Spleen (tissue), 11 donors: ENCODE measurements around the gene MIPEP. TPM values are rescaled to one million over a fixed set of nuclear protein-coding genes. Genes with fewer than 3 reads are reported as not detected.
"Not testable (repeated sequence)": the region's sequence is repeated elsewhere in the genome, so short reads cannot be mapped to it uniquely, and the experiment has no call there.

Experiments
- DNase-seq: peaks from one replicate; pipeline ENCODE4 v3.0.0-alpha.2; 2020
- H3K27ac ChIP-seq, 8 donors: fragments of 200-600 bp; sonication (generic) in 7 of 8; 1 replicate in 4 of 8; 2 replicates in 4 of 8; pipeline versions ENCODE4 v1.5.0 to v1.8.0; 2016 to 2021; ENCODE audit warnings: inconsistent platforms in 4 of 8, mild to moderate bottlenecking in 4 of 8, moderate library complexity in 1 of 8
- H3K27me3 ChIP-seq, 7 donors: fragments of 200-600 bp; sonication (generic) in 6 of 7; replicated peaks in 1 of 7; 1 replicate in 4 of 7; 2 replicates in 3 of 7; pipeline versions ENCODE4 v1.5.0 to v1.8.0; 2016 to 2021; ENCODE audit warnings: inconsistent platforms in 3 of 7, mild to moderate bottlenecking in 1 of 7
- H3K36me3 ChIP-seq, 6 donors: fragments of 200-600 bp; sonication (generic) in 5 of 6; 1 replicate in 4 of 6; 2 replicates in 2 of 6; pipeline versions ENCODE4 v1.5.0 to v1.8.0; 2016 to 2021; ENCODE audit warnings: inconsistent platforms in 2 of 6
- H3K4me1 ChIP-seq, 6 donors: fragments of 200-600 bp; sonication (generic) in 5 of 6; 1 replicate in 3 of 6; 2 replicates in 3 of 6; pipeline versions ENCODE4 v1.5.0 to v1.8.0; 2016 to 2021; ENCODE audit warnings: inconsistent platforms in 3 of 6
- H3K4me3 ChIP-seq, 8 donors: fragments of 200-600 bp; sonication (generic) in 7 of 8; 1 replicate in 4 of 8; 2 replicates in 4 of 8; pipeline versions ENCODE4 v1.5.0 to v1.8.0; 2016 to 2021; ENCODE audit warnings: inconsistent platforms in 4 of 8, mild to moderate bottlenecking in 4 of 8, moderate library complexity in 2 of 8
- H3K9me3 ChIP-seq, 8 donors: fragments of 200-600 bp; sonication (generic) in 7 of 8; 1 replicate in 4 of 8; 2 replicates in 4 of 8; pipeline versions ENCODE4 v1.5.0 to v1.8.0; 2016 to 2021; ENCODE audit warnings: inconsistent platforms in 4 of 8
- CTCF ChIP-seq, 11 experiments: fragments of 200-600 bp in 7 of 11; fragments of 450-650 bp in 4 of 11; sonication (generic) in 4 of 11; IDR thresholded peaks in 8 of 11; conservative IDR thresholded peaks in 3 of 11; 1 replicate in 7 of 11; 2 replicates in 4 of 11; pipeline versions ENCODE4 v1.4.0 to v1.8.0; 2016 to 2021; ENCODE audit warnings: antibody characterized with exemption in 11 of 11, inconsistent platforms in 4 of 11, mild to moderate bottlenecking in 1 of 11
- POLR2A ChIP-seq, 3 donors: fragments of 450-650 bp; IDR thresholded peaks; one replicate each; pipeline ENCODE4 v1.5.1; 2017; ENCODE audit warnings: antibody characterized with exemption in 3 of 3, mild to moderate bottlenecking in 1 of 3
- POLR2AphosphoS5 ChIP-seq, 3 donors: sonication (generic); formaldehyde crosslinking; IDR thresholded peaks; one replicate each; pipeline ENCODE4 v1.5.1; 2017; ENCODE audit warnings: antibody characterized with exemption in 3 of 3
- WGBS, 5 donors: extraction: QIAGEN DNeasy Blood & Tissue Kit in 3 of 5; methylation state at CpG; one replicate each; pipeline versions ENCODE4 v1.1.5 to v1.1.7; 2013 to 2018; 5-methylcytosine and 5-hydroxymethylcytosine counted together
- intact Hi-C: fragments of 100-400 bp; cut with DNase I; formaldehyde crosslinking; loops from one replicate; pipeline ENCODE4 v1.15.0; 2023; ENCODE audit warnings: low total_unique reads
- polyA plus RNA-seq, 3 donors: library from polyadenylated mRNA; stranded (reverse); fragments of 200-250 nt; gene quantifications; one replicate each; pipeline ENCODE4 v1.2.1, GENCODE V29; 2013
- total RNA-seq, 7 donors: library from RNA; depleted of rRNA in 3 of 7; stranded (reverse); fragments of >200 nt in 3 of 7; fragmentation: NEBNext Ultra II Directional in 4 of 7; extraction: Animal tissue kit (Norgen Biotek cat#: 25700) in 4 of 7; gene quantifications; one replicate each; pipeline versions ENCODE4 v1.1.0 to v1.2.1, GENCODE V29; 2016 to 2021
- donor health status: healthy with polysubstance abuse.
- donor health status: DM: no; HTN: no; CAD: no; lungs with moderate emphysema.
- donor health status: DM: no; HTN: no; CAD: no.
- donor health status: Bipolar disorder and iron deficiency.
- donor health status: healthy.
- donor health status: DM: no; HTN: no; CAD: no.
- donor health status: DM: yes; HTN: yes; CAD: no.

MIPEP gene
- total and polyA plus RNA-seq, 10 donors, result 7.2 to 16.3 (median 10.8) TPM

GRCh38 chr13:23748109-23748990 is 140.8 kb downstream of the MIPEP start:
- Histone ChIP-seq H3K9me3 (no peaks in the 10 kb centered on the region), H3K4me3 (no peak overlapping the region), H3K27me3 (no peaks in the 10 kb centered on the region), H3K36me3 (peaks cover 0 to 9% (median 0%) of the 10 kb centered on the region in 6 donors), H3K4me1 (no peaks in the 10 kb centered on the region), H3K27ac (no peak overlapping the region)
- 66 to 71% (median 68%) methylated on average over 7 of the region's 7 CpGs for WGBS, 5 donors
- DNase-seq, result no peak
- intact Hi-C loops, result no loop called here
- no peak for TF ChIP-seq POLR2AphosphoS5 (IDR thresholded peaks at IDR 0.05)
- no peak for TF ChIP-seq POLR2A (IDR thresholded peaks at IDR 0.05)
- no peak for TF ChIP-seq CTCF (IDR thresholded peaks at IDR 0.05 in 8 of 11, conservative IDR thresholded peaks at IDR 0.05 in 3 of 11)

GRCh38 chr13:23746141-23746540 is 143.1 kb downstream of the MIPEP start:
- intact Hi-C loops, DNase-seq, H3K27me3 ChIP-seq, H3K36me3 ChIP-seq, H3K4me3 ChIP-seq, H3K9me3 ChIP-seq, H3K27ac ChIP-seq, H3K4me1 ChIP-seq: not testable (repeated sequence)
- WGBS, 5 donors, result 90 to 94% (median 92%) methylated on average over 5 of the region's 5 CpGs
- TF ChIP-seq CTCF (IDR thresholded peaks at IDR 0.05 in 8 of 11, conservative IDR thresholded peaks at IDR 0.05 in 3 of 11), result peak in 1 of 11 experiments; percentile 17

GRCh38 chr13:23744315-23744714 is 144.9 kb downstream of the MIPEP start:
- TF ChIP-seq POLR2A (IDR thresholded peaks at IDR 0.05), result no peak
- TF ChIP-seq CTCF (IDR thresholded peaks at IDR 0.05 in 8 of 11, conservative IDR thresholded peaks at IDR 0.05 in 3 of 11), result no peak
- TF ChIP-seq POLR2AphosphoS5 (IDR thresholded peaks at IDR 0.05), result no peak
- Histone ChIP-seq H3K27me3 (no peaks in the 10 kb centered on the region), H3K4me1 (no peaks in the 10 kb centered on the region), H3K9me3 (no peaks in the 10 kb centered on the region), H3K27ac (no peak overlapping the region), H3K36me3 (no peaks in the 10 kb centered on the region), H3K4me3 (no peak overlapping the region)
- intact Hi-C loops, result no loop called here
- no peak for DNase-seq

- H3K27ac ChIP-seq, result no peak overlapping the region
- intact Hi-C loops, result no loop called here
- H3K36me3 ChIP-seq, result no peaks in the 10 kb centered on the region
- DNase-seq, result no peak
- H3K27me3 ChIP-seq, result no peaks in the 10 kb centered on the region
- no peak overlapping the region for H3K4me3 ChIP-seq
- 86 to 92% (median 88%) methylated on average over 8 of the region's 8 CpGs for WGBS, 5 donors
- H3K4me1 ChIP-seq, result no peaks in the 10 kb centered on the region
- TF ChIP-seq POLR2A (IDR thresholded peaks at IDR 0.05), result no peak
- TF ChIP-seq POLR2AphosphoS5 (IDR thresholded peaks at IDR 0.05), result no peak
- no peak for TF ChIP-seq CTCF (IDR thresholded peaks at IDR 0.05 in 8 of 11, conservative IDR thresholded peaks at IDR 0.05 in 3 of 11)
- no peaks in the 10 kb centered on the region for H3K9me3 ChIP-seq
These were observed 145.7 kb downstream of the MIPEP start for GRCh38 chr13:23743278-23744076.
